ENCODE results near the gene TMEM18. TPM values are rescaled to one million over a fixed set of nuclear protein-coding genes. Genes with fewer than 3 reads are reported as not detected.
"Not testable (repeated sequence)": the region's sequence is repeated elsewhere in the genome, so short reads cannot be mapped to it uniquely, and the experiment has no call there.

TMEM18 gene
- total RNA-seq, 2 donors from 2014 or later = 17.7 to 19.8 TPM

- ATAC-seq = no peak
- intact Hi-C loops (cut with DNase I, micrococcal nuclease) = no loop called here
- DNase-seq = no peak
Measured at GRCh38 chr2:696463-696862, 19.3 kb upstream of the TMEM18 start.

DNA sequence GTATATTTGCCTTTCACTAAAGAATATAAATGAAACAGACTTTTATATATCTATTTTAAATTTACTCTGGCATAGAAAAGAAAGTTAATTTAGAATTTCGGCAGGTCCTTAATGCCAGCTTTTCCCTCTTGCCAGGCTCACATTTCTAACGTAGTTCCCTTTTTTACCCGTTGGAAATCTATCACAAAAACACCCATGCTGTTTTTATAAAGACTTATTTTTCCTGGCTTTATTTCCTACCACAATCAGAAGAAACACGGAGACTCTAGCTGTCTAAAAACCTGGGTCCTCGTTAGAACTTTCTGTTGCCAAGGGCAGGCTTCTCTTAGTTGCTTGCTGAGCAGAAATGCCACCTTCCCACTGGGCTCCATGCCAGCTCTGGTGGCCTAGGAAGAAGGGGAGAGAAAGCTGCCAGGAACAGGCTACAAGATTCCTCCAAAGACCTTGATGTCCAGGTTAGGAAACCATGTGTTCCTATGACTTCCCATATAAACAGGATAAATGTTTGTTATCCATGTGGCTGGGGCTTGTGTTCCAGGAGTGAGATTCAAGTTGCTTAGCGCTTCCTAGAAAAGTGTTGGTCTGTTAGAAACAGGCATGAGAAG, 17.8 kb upstream of the TMEM18 start:
- no peak for DNase-seq
- no peak for ATAC-seq

GRCh38 chr2:694174-694573, 17.0 kb upstream of the TMEM18 start:
- ATAC-seq (no peak), DNase-seq (no peak)
- intact Hi-C loops (cut with DNase I, micrococcal nuclease) = no loop called here

More for the DNA sequence above, 17.8 kb upstream of the TMEM18 start:
- intact Hi-C loops (cut with DNase I, micrococcal nuclease) = no loop called here

GRCh38 chr2:693606-694005, 16.4 kb upstream of the TMEM18 start:
- DNase-seq (no peak), ATAC-seq (no peak)
- intact Hi-C loops (cut with DNase I, micrococcal nuclease) = no loop called here

DNA sequence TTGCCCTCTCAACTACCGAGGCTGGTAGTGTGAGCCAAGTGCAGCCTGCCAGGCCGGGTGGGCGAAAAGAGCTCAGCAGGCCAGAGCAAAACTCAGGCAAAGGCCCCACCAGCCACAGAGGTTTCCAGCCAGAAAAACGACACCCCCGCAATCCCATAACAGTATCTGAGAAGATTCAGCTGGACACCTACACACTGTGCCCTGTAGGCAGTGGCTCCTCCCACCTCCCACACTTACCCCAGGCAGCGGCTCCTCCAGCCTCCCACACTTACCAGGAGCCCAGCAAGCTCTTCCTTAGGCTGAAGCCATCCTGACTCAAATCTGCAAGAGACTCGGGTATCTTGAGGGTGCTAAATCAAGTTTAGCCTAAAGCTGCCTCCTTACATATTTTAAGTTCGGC, 15.6 kb upstream of the TMEM18 start:
- no peak for DNase-seq
- no peak for ATAC-seq
- intact Hi-C loops (cut with DNase I, micrococcal nuclease) = no loop called here

GRCh38 chr2:691821-692761, 14.9 kb upstream of the TMEM18 start:
- no peak for DNase-seq
- ATAC-seq = no peak
- intact Hi-C loops (cut with DNase I, micrococcal nuclease) = no loop called here

- intact Hi-C loops (cut with DNase I, micrococcal nuclease) = no loop called here
- ATAC-seq (no peak), DNase-seq (no peak)
Measured at GRCh38 chr2:690799-691198, 13.6 kb upstream of the TMEM18 start.

- ATAC-seq (no peak), DNase-seq (no peak)
- intact Hi-C loops (cut with DNase I, micrococcal nuclease) = no loop called here
Measured at GRCh38 chr2:689877-690510, 12.8 kb upstream of the TMEM18 start.

GRCh38 chr2:689237-689636, 12.0 kb upstream of the TMEM18 start:
- no peak for ATAC-seq
- DNase-seq = no peak
- intact Hi-C loops (cut with DNase I, micrococcal nuclease) = no loop called here

DNA sequence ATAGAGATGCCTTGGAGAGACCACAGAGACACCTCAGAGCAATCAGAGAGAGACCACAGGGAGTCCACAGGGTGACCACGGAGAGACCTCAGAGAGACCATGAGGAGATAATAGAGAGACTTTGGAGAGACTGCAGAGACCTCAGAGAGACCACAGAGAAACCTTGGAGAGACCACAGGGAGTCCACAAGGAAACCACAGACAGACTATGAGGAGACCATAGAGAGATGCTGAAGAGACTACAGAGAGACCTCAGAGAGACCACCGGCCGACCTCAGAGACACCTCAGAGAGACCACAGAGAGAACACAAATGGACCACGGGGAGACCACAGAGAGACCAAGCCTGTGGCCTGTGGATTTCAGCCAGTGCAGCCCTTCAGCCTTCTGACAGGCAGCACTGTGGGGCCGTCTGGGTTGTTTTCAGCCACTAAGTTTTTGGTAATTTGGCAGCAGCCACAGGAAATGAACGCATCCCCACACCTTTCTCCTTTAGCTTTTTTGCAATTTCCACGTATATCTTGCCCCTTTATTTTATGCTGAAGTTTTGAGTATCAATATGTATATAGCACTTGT, 11.4 kb upstream of the TMEM18 start:
- DNase-seq (no peak), ATAC-seq (no peak)
- intact Hi-C loops (cut with DNase I, micrococcal nuclease) = no loop called here

GRCh38 chr2:685421-685820, 8.2 kb upstream of the TMEM18 start:
- intact Hi-C loops (cut with DNase I, micrococcal nuclease) = no loop called here
- ATAC-seq (no peak), DNase-seq (no peak)

DNA sequence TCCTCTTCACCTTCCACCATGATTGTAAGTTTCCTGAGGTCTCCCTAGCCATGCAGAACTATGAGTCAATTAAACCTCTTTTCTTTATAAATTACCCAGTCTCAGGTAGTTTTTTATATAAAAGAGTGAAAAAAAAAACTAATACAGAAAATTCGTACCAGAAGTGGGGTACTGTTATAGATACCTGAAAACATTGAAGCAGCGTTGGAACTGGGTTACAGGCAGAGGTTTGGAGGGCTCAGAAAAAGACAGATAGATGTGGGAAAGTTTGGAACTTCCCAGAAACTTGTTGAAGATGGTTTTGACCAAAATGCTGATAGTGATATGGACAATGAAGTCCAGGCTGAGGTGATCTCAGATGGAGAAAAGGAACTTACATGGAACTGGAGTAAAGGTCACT, 7.7 kb upstream of the TMEM18 start:
- DNase-seq; ATAC-seq; intact Hi-C loops (cut with DNase I, micrococcal nuclease): not testable (repeated sequence)

- no peak for DNase-seq
- intact Hi-C loops (cut with DNase I, micrococcal nuclease) = no loop called here
- no peak for ATAC-seq
Measured at GRCh38 chr2:682226-682625, 5.0 kb upstream of the TMEM18 start.

- intact Hi-C loops (cut with DNase I, micrococcal nuclease) = no loop called here
- DNase-seq = no peak
- no peak for ATAC-seq
Measured at GRCh38 chr2:681312-681711, 4.1 kb upstream of the TMEM18 start.

- no peak for DNase-seq
- intact Hi-C loops (cut with DNase I, micrococcal nuclease) = no loop called here
Measured at GRCh38 chr2:680496-680895, 3.3 kb upstream of the TMEM18 start.

GRCh38 chr2:678964-679363, 1.8 kb upstream of the TMEM18 start:
- DNase-seq (no peak), ATAC-seq (no peak)
- intact Hi-C loops (cut with DNase I, micrococcal nuclease) = no loop called here

More at GRCh38 chr2:680496-680895, 3.3 kb upstream of the TMEM18 start:
- no peak for ATAC-seq

DNA sequence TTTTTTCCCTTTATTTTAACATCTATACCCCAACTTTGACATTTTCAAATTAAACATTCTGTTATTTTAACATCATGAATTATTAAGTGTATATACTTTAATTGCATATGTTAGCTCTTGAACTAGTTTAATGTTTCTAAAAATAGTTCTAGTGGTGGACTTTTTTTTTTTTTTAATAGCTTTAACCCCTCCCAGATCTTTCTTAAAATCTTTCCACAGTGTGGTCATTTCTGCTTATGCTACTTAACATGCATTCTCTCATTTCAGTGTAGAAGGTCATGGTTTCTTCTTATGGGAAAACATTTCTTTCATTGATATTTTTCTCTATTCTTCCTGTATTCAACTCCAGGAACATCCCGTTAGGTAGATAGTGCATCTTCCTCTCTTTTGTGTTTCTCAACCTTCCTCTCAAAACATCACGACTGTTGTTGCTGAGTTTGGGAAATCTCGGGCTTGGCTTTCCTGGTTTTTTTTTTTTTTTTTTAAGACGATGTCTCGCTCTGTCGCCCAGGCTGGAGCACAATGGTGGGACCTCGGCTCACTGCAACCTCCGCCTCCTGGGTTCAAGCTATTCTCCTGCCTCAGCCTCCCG, 849 bp upstream of the TMEM18 start:
- intact Hi-C loops (cut with DNase I, micrococcal nuclease) = no loop called here
- DNase-seq = no peak

DNA sequence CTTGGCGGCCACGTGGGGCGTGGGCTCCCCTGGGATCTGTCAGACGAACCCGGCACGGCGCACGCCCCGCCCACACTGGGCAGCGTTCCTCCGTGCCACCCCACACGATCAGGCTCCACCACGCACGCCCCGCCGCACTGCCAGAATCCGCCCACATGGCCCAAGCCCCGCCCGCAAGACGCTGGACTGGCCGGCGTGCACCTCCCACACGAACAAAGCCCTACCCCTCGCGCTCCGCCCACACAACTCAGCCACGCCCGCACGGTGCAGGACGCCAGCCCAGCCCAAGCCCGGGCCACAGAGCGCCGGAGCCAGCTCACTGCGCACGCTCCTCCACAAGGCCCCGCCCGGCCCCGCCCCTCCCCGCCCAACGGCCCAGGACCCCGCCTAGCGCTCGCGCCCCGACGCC, 555 bp downstream of the TMEM18 start:
- peak; percentile 85 for ATAC-seq

More for the DNA sequence above, 849 bp upstream of the TMEM18 start:
- no peak for ATAC-seq

GRCh38 chr2:675982-676646, 1.1 kb downstream of the TMEM18 start:
- intact Hi-C loops (cut with DNase I, micrococcal nuclease) = no loop called here
- DNase-seq (peak in 1 of 2 donors; percentile 54), ATAC-seq (peak; percentile 4)

More for the DNA sequence above, 555 bp downstream of the TMEM18 start:
- DNase-seq = peak; percentile 99 to 100
- intact Hi-C loops (cut with DNase I, micrococcal nuclease) = no loop called here
